ENCODE results near the gene VAV2. TPM values are rescaled to one million over a fixed set of nuclear protein-coding genes. Genes with fewer than 3 reads are reported as not detected.

Gene VAV2
- total and polyA plus RNA-seq, 4 donors, result 13.0 to 28.2 (median 16.3) TPM

- Histone ChIP-seq H3K4me1 (ENCODE audit: control insufficient read depth in 5 of 5, insufficient read depth in 5 of 5, low read length in 5 of 5) (peaks cover 0 to 25% (median 10%) of the 10 kb centered on the region in 5 donors), H3K27ac (ENCODE audit: low read depth in 1 of 2, low read length in 1 of 2) (no peak overlapping the region), H3K9ac (ENCODE audit: insufficient read depth in 1 of 2, low read length in 2 of 2) (no peak overlapping the region), H3K9me3 (ENCODE audit: control insufficient read depth in 4 of 4, insufficient read depth in 3 of 4, low read length in 3 of 4) (peaks cover 0 to 4% (median 0%) of the 10 kb centered on the region in 4 donors), H3K27me3 (ENCODE audit: control insufficient read depth in 3 of 3, insufficient read depth in 3 of 3, low read length in 2 of 3) (no peaks in the 10 kb centered on the region), H3K36me3 (ENCODE audit: control insufficient read depth in 4 of 4, insufficient read depth in 4 of 4, low read length in 4 of 4) (no peaks in the 10 kb centered on the region), H3K4me3 (no peak overlapping the region)
- 88% methylated on average over 17 of the region's 17 CpGs for WGBS, 2 donors
- no peak for TF ChIP-seq CTCF (IDR thresholded peaks at IDR 0.05; ENCODE audit: control extremely low read depth, extremely low read depth)
- ATAC-seq (ENCODE audit: insufficient read depth, low FRiP score), result no peak
- DNase-seq, result no peak
These were observed 252.5 kb downstream of the VAV2 start for GRCh38 chr9:133739408-133740280.

GRCh38 chr9:133738640-133739225 is 253.4 kb downstream of the VAV2 start:
- Histone ChIP-seq H3K27ac (ENCODE audit: low read depth in 1 of 2, low read length in 1 of 2) (no peak overlapping the region), H3K9me3 (ENCODE audit: control insufficient read depth in 4 of 4, insufficient read depth in 3 of 4, low read length in 3 of 4) (peaks cover 0 to 4% (median 0%) of the 10 kb centered on the region in 4 donors), H3K36me3 (ENCODE audit: control insufficient read depth in 4 of 4, insufficient read depth in 4 of 4, low read length in 4 of 4) (no peaks in the 10 kb centered on the region), H3K27me3 (ENCODE audit: control insufficient read depth in 3 of 3, insufficient read depth in 3 of 3, low read length in 2 of 3) (no peaks in the 10 kb centered on the region), H3K4me3 (no peak overlapping the region), H3K9ac (ENCODE audit: insufficient read depth in 1 of 2, low read length in 2 of 2) (no peak overlapping the region), H3K4me1 (ENCODE audit: control insufficient read depth in 5 of 5, insufficient read depth in 5 of 5, low read length in 5 of 5) (peaks cover 0 to 25% (median 10%) of the 10 kb centered on the region in 5 donors)
- DNase-seq (no peak), ATAC-seq (ENCODE audit: insufficient read depth, low FRiP score) (no peak)
- WGBS, 2 donors, result 73 to 82% methylated on average over 13 of the region's 13 CpGs
- TF ChIP-seq CTCF (IDR thresholded peaks at IDR 0.05; ENCODE audit: control extremely low read depth, extremely low read depth), result no peak

GRCh38 chr9:133737774-133738639 is 254.1 kb downstream of the VAV2 start, which contains the start of gene SARDH:
Gene SARDH, minus strand, starts transcription at chr9:133738352. Its CDS starts 4,179 bp downstream, at chr9:133734173.
- TF ChIP-seq CTCF (IDR thresholded peaks at IDR 0.05; ENCODE audit: control extremely low read depth, extremely low read depth), result no peak
- no peaks in the 10 kb centered on the region for H3K27me3 ChIP-seq (ENCODE audit: control insufficient read depth in 3 of 3, insufficient read depth in 3 of 3, low read length in 2 of 3)
- H3K9ac ChIP-seq (ENCODE audit: insufficient read depth in 1 of 2, low read length in 2 of 2), result peak within 1 kb of the TSS; percentile 29 to 37

More at GRCh38 chr9:133737774-133738639, 254.1 kb downstream of the VAV2 start, which contains the start of gene SARDH:
- no peak for ATAC-seq (ENCODE audit: insufficient read depth, low FRiP score)
- H3K4me1 ChIP-seq (ENCODE audit: control insufficient read depth in 5 of 5, insufficient read depth in 5 of 5, low read length in 5 of 5), result peaks cover 0 to 21% (median 10%) of the 10 kb centered on the region in 5 donors
- H3K4me3 ChIP-seq, result no peak within 1 kb of the TSS
- no peak within 1 kb of the TSS for H3K27ac ChIP-seq (ENCODE audit: low read depth in 1 of 2, low read length in 1 of 2)
- no peaks in the 10 kb centered on the region for H3K36me3 ChIP-seq (ENCODE audit: control insufficient read depth in 4 of 4, insufficient read depth in 4 of 4, low read length in 4 of 4)
- peak; percentile 79 to 84 (median 79) for DNase-seq
- peaks cover 0 to 4% (median 0%) of the 10 kb centered on the region in 4 donors for H3K9me3 ChIP-seq (ENCODE audit: control insufficient read depth in 4 of 4, insufficient read depth in 3 of 4, low read length in 3 of 4)
- 18% methylated on average over 25 of the region's 25 CpGs for WGBS, 2 donors
